ENCODE results near the gene TLN1. TPM values are rescaled to one million over a fixed set of nuclear protein-coding genes. Genes with fewer than 3 reads are reported as not detected.

The TLN1 gene
- total and polyA plus RNA-seq, 10 of the 15 experiments (the other 5 are each of a cell fraction or from before 2014, with no cell fraction given), result 11.6 to 305 (median 71.9) TPM

- DNase-seq (ENCODE audit: low read depth, low spot score) (no peak), FAIRE-seq (no peak), ATAC-seq (no peak)
- Histone ChIP-seq H3K4me3 (no peak overlapping the region), H3K9me3 (replicated peaks; ENCODE audit: control insufficient read depth, insufficient read depth, low read length) (no peaks in the 10 kb centered on the region), H4K20me1 (ENCODE audit: control insufficient read depth, insufficient read depth) (no peaks in the 10 kb centered on the region), H3K9ac (ENCODE audit: control insufficient read depth, insufficient read depth, low read length) (no peak overlapping the region), H3K27me3 (replicated peaks in 1 of 2; ENCODE audit: control insufficient read depth in 2 of 2, insufficient read depth in 2 of 2, low read length in 1 of 2) (no peaks in the 10 kb centered on the region), H3K27ac (ENCODE audit: control insufficient read depth, insufficient read depth) (no peak overlapping the region), H2AFZ (ENCODE audit: control insufficient read depth, low read depth, low read length) (no peak overlapping the region), H3K36me3 (ENCODE audit: control insufficient read depth in 2 of 2, insufficient read depth in 2 of 2, low read length in 1 of 2) (peaks cover 32 to 41% of the 10 kb centered on the region in 2 experiments), H3K4me1 (ENCODE audit: control insufficient read depth, insufficient read depth, low read length) (peaks cover 3% of the 10 kb centered on the region; the same call in 1 of the 2 replicates), H3K79me2 (ENCODE audit: control insufficient read depth, insufficient read depth, low read length) (no peaks in the 10 kb centered on the region), H3K4me2 (ENCODE audit: control insufficient read depth, insufficient read depth) (no peak overlapping the region)
- BruUV-seq (replicated peaks), result no TSS peak
- intact Hi-C loops (cut with micrococcal nuclease; ENCODE audit: unreplicated experiment) (loop anchor here (1.0 kb wide), 2 partner anchors 33 to 92 kb away; no protein-coding TSS in a partner anchor), in situ Hi-C loops (cut with MboI) (no loop called here)
- SMC1A ChIA-PET (ENCODE audit: uncharacterized antibody, unreplicated experiment), result interaction anchor here (0.6 to 5.1 kb wide), 26 partner anchors 8 to 186 kb away, joined by 3 to 65 read pairs (median 4); partner anchors contain the start of genes ARHGEF39, CCDC107, GBA2 and HINT2
- CTCF ChIA-PET, result interaction anchor here (0.8 to 15.2 kb wide), 42 partner anchors 8 to 186 kb away, joined by 3 to 227 read pairs (median 8); partner anchors contain the start of genes ARHGEF39, CA9, CCDC107 and CREB3
- POLR2A ChIA-PET, result interaction anchor here (0.7 to 2.2 kb wide), 10 partner anchors 8 to 52 kb away, joined by 3 to 11 read pairs (median 6); partner anchors contain the start of genes ARHGEF39 and TLN1
- RAD21 ChIA-PET (ENCODE audit: unreplicated experiment), result interaction anchor here (1.0 to 2.8 kb wide), 23 partner anchors 9 to 186 kb away, joined by 3 to 25 read pairs (median 5); partner anchors contain the start of genes ARHGEF39, CCDC107, CREB3 and RGP1
- no peak for TF ChIP-seq MTA2 (IDR thresholded peaks at IDR 0.05; ENCODE audit: low read depth)
- 100% methylated on average over 3 of the region's 3 CpGs for WGBS (ENCODE audit: insufficient coverage, insufficient replicate concordance, low lambda C conversion rate, missing lambda C conversion rate)
These were observed 36.0 kb downstream of the TLN1 start for GRCh38 chr9:35695943-35696401.

- 91% methylated on average over 13 of the region's 13 CpGs for WGBS (ENCODE audit: insufficient coverage, insufficient replicate concordance, low lambda C conversion rate, missing lambda C conversion rate)
These were observed 40.2 kb downstream of the TLN1 start for GRCh38 chr9:35691757-35692301.

More at GRCh38 chr9:35691757-35692301, 40.2 kb downstream of the TLN1 start:
- ChIA-PET CTCF (interaction anchor here (0.8 to 15.2 kb wide), 5 partner anchors 20 to 98 kb away, joined by 3 to 227 read pairs (median 4); partner anchors contain the start of genes ARHGEF39, CCDC107 and RMRP), SMC1A (ENCODE audit: uncharacterized antibody, unreplicated experiment) (interaction anchor here (0.6 to 1.3 kb wide), 9 partner anchors 9 to 1394 kb away, joined by 3 to 4 read pairs (median 3); no protein-coding TSS in a partner anchor), POLR2A (interaction anchor here (1.1 to 2.7 kb wide), 4 partner anchors 9 to 40 kb away, joined by 3 to 13 read pairs (median 6); partner anchors contain the start of genes CREB3 and TLN1), RAD21 (ENCODE audit: unreplicated experiment) (interaction anchor here (1.2 to 1.5 kb wide), 3 partner anchors 22 to 88 kb away, joined by 3 to 4 read pairs (median 4); no protein-coding TSS in a partner anchor)
- DNase-seq (ENCODE audit: low read depth, low spot score) (no peak), ATAC-seq (no peak), FAIRE-seq (no peak)
- Histone ChIP-seq H3K36me3 (ENCODE audit: control insufficient read depth in 2 of 2, insufficient read depth in 2 of 2, low read length in 1 of 2) (peaks cover 6 to 10% of the 10 kb centered on the region in 2 experiments; a peak in 2 of 4 replicates), H2AFZ (ENCODE audit: control insufficient read depth, low read depth, low read length) (no peak overlapping the region), H3K4me2 (ENCODE audit: control insufficient read depth, insufficient read depth) (no peak overlapping the region), H3K27me3 (replicated peaks in 1 of 2; ENCODE audit: control insufficient read depth in 2 of 2, insufficient read depth in 2 of 2, low read length in 1 of 2) (no peaks in the 10 kb centered on the region), H3K4me1 (ENCODE audit: control insufficient read depth, insufficient read depth, low read length) (peaks cover 3% of the 10 kb centered on the region; the same call in 1 of the 2 replicates), H4K20me1 (ENCODE audit: control insufficient read depth, insufficient read depth) (no peaks in the 10 kb centered on the region), H3K27ac (ENCODE audit: control insufficient read depth, insufficient read depth) (no peak overlapping the region), H3K9ac (ENCODE audit: control insufficient read depth, insufficient read depth, low read length) (no peak overlapping the region), H3K4me3 (no peak overlapping the region), H3K9me3 (replicated peaks; ENCODE audit: control insufficient read depth, insufficient read depth, low read length) (no peaks in the 10 kb centered on the region), H3K79me2 (ENCODE audit: control insufficient read depth, insufficient read depth, low read length) (no peaks in the 10 kb centered on the region; the same call in 1 of the 2 replicates)
- no TSS peak for BruUV-seq (replicated peaks)
- TF ChIP-seq YY1 (IDR thresholded peaks at IDR 0.05; ENCODE audit: low read depth, low read length), result no peak
- TF ChIP-seq ATF7 (IDR thresholded peaks at IDR 0.05; ENCODE audit: low read depth), result no peak
- no peak for TF ChIP-seq MEF2B (IDR thresholded peaks at IDR 0.05; ENCODE audit: partially characterized antibody, poor library complexity, severe bottlenecking)
- in situ Hi-C loops (cut with MboI), result no loop called here
- intact Hi-C loops (cut with micrococcal nuclease; ENCODE audit: unreplicated experiment), result no loop called here
